Pancreas (tissue), 10 donors: ENCODE data around the gene MACROD2. TPM values are rescaled to one million over a fixed set of nuclear protein-coding genes. Genes with fewer than 3 reads are reported as not detected.

Experiments used
- ATAC-seq, 4 donors: fragments of 200-7000 bp; cut with Tn5 transposase; one replicate each; pipeline versions ENCODE4 v1.8.0 to v1.9.1; 2020; ENCODE audit warnings: mild to moderate bottlenecking in 4 of 4, moderate library complexity in 4 of 4
- DNase-seq, 6 donors: peaks; one replicate each; pipeline ENCODE4 v3.0.0-alpha.2; 2020
- FAIRE-seq: peaks from 2 replicates; lab custom pipeline; 2012; peaks lifted over from hg19 to GRCh38; lab: Jason Lieb, UNC
- H3K27ac ChIP-seq, 4 donors: fragments of 200-600 bp; sonication (generic); 1 replicate in 3 of 4; 2 replicates in 1 of 4; pipeline versions ENCODE4 v1.5.0 to v1.8.0; 2020
- H3K27me3 ChIP-seq, 4 donors: fragments of 200-600 bp; one replicate each; pipeline ENCODE4 v1.8.0; 2021
- H3K36me3 ChIP-seq, 3 donors: fragments of 200-600 bp; sonication (generic) in 1 of 3; one replicate each; pipeline versions ENCODE4 v1.5.0 to v1.8.0; 2020 to 2021
- H3K4me1 ChIP-seq, 3 donors: fragments of 200-600 bp; one replicate each; pipeline ENCODE4 v1.8.0; 2021
- H3K4me3 ChIP-seq, 4 donors: fragments of 200-600 bp; sonication (generic) in 2 of 4; one replicate each; pipeline versions ENCODE4 v1.5.0 to v1.8.0; 2020 to 2021
- H3K9me3 ChIP-seq, 4 donors: fragments of 200-600 bp; one replicate each; pipeline ENCODE4 v1.8.0; 2021
- WGBS, 2 donors: extraction: QIAGEN DNeasy Blood & Tissue Kit; methylation state at CpG; one replicate each; pipeline ENCODE4 v1.1.7; 2013; 5-methylcytosine and 5-hydroxymethylcytosine counted together
- intact Hi-C, 3 donors: fragments of 100-400 bp; cut with DNase I; formaldehyde crosslinking; loops; one replicate each; pipeline versions ENCODE4 v1.11.1 to v1.14.2; 2022
- polyA plus RNA-seq, 2 donors: library from polyadenylated mRNA; stranded (reverse); fragments of 200-250 nt; gene quantifications; one replicate each; pipeline ENCODE4 v1.2.3, GENCODE V29; 2013
- total RNA-seq, 6 donors: library from RNA; stranded (reverse); fragmentation: NEBNext Ultra II Directional in 4 of 6; extraction: Animal tissue kit (Norgen Biotek cat#: 25700) in 4 of 6; gene quantifications; one replicate each; pipeline versions ENCODE4 v1.2.1 to v1.2.4, GENCODE V29; 2021 to 2023
- TF ChIP-seq, protein P1 (sequence below), 4 donors: fragments of 200-600 bp; sonication (generic) in 3 of 4; IDR thresholded peaks; one replicate each; pipeline versions ENCODE4 v1.5.0 to v1.8.0; 2021; ENCODE audit warnings: antibody characterized with exemption in 4 of 4
- donor health status: healthy with polysubstance abuse.
- donor health status: DM: no; HTN: no; CAD: no; lungs with moderate emphysema.
- donor health status: DM: no; HTN: no; CAD: no.
- donor health status: control.
- donor health status: control.
- donor health status: Bipolar disorder and iron deficiency.
- donor health status: DM: yes; HTN: yes; CAD: no.
- donor health status: DM: no; HTN: no; CAD: no.
- donor health status: DM: no; HTN: no; CAD: no.
- donor health status: DM: yes; HTN: yes; CAD: no.

Gene MACROD2
- total and polyA plus RNA-seq, 8 donors, result 1.7 to 4.9 (median 2.7) TPM

DNA sequence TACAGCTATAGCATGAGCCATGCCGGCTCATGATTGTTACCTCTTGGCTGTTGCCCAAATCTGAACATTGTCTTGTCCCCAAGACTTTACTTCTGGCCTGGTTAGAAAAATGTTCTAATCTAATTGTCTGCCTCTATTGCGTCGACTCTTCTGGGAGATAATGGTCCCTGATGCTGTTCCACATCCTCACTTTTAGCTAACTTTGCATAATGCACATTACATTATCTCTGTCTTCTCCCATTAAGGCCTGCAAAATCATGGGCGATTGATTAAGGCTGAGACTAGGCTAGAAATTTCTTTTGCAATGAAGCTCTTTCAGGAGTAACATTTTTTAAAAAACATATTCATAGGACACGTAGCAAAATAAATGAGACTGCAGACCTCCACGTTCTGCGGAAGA is 1616.9 kb downstream of the MACROD2 start:
- intact Hi-C loops, result no loop called here
- Histone ChIP-seq H3K9me3 (no peaks in the 10 kb centered on the region), H3K27me3 (no peaks in the 10 kb centered on the region), H3K4me3 (no peak overlapping the region), H3K4me1 (peaks cover 0 to 4% (median 0%) of the 10 kb centered on the region in 3 donors), H3K27ac (no peak overlapping the region), H3K36me3 (no peaks in the 10 kb centered on the region)
- TF ChIP-seq, protein P1, sequence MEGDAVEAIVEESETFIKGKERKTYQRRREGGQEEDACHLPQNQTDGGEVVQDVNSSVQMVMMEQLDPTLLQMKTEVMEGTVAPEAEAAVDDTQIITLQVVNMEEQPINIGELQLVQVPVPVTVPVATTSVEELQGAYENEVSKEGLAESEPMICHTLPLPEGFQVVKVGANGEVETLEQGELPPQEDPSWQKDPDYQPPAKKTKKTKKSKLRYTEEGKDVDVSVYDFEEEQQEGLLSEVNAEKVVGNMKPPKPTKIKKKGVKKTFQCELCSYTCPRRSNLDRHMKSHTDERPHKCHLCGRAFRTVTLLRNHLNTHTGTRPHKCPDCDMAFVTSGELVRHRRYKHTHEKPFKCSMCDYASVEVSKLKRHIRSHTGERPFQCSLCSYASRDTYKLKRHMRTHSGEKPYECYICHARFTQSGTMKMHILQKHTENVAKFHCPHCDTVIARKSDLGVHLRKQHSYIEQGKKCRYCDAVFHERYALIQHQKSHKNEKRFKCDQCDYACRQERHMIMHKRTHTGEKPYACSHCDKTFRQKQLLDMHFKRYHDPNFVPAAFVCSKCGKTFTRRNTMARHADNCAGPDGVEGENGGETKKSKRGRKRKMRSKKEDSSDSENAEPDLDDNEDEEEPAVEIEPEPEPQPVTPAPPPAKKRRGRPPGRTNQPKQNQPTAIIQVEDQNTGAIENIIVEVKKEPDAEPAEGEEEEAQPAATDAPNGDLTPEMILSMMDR (IDR thresholded peaks at IDR 0.05), result no peak
- DNase-seq, result no peak
- FAIRE-seq, result no peak
- 92 to 94% methylated on average over 7 of the region's 7 CpGs for WGBS, 2 donors
- ATAC-seq, result no peak

DNA sequence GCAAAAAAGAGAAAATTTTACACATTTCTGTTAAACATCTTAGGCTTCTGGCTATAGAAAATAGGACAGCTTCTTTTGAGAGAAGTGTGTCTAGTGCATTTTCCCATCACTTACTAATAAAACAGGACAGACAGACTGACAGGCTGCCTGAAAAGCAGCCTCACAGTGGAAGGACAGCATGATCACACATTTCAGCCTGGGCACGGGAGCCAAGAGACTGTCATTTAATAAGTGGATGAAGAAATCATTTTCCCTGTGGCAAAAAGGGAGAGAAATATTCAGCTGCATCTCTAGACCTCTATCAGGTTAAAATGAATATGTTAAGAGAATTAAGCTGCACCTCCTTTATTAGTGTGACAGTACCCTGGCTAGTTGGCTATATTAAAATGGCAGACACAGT is 1617.5 kb downstream of the MACROD2 start:
- no peak for FAIRE-seq
- 75 to 89% methylated on average over 1 of the region's 1 CpG for WGBS, 2 donors
- H3K36me3 ChIP-seq, result no peaks in the 10 kb centered on the region

DNA sequence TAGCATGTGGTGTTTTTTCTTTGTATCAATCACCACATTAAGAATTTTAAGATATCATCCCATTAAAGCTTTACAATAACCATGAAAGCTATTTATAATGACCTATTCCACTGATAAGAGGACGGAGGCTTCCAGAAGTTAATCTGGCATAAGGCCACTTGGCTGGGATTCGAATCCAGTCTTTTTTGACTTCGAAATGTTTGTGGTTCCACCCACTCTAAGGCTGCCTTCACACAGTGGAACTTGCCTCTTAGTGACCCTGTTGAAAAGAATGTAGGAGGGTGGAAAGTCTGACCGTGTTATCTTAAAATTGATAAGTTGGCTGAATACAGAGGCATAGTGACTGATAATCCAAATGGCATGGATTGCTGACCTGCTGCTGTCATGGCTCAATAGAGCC is 1618.2 kb downstream of the MACROD2 start:
- Histone ChIP-seq H3K27me3 (no peaks in the 10 kb centered on the region), H3K27ac (no peak overlapping the region), H3K9me3 (no peaks in the 10 kb centered on the region), H3K4me3 (no peak overlapping the region), H3K4me1 (peaks cover 0 to 4% (median 0%) of the 10 kb centered on the region in 3 donors), H3K36me3 (no peaks in the 10 kb centered on the region)
- 6 to 8% methylated on average over 4 of the region's 4 CpGs for WGBS, 2 donors
- ATAC-seq, result peak; percentile 52 to 91 (median 64)
- DNase-seq, result peak in 3 of 6 donors; percentile 15 to 46 (median 40)
- no peak for FAIRE-seq
- intact Hi-C loops, result no loop called here
- TF ChIP-seq, protein P1 (IDR thresholded peaks at IDR 0.05), result no peak

More for the DNA sequence above, 1617.5 kb downstream of the MACROD2 start:
- Histone ChIP-seq H3K4me1 (peaks cover 0 to 4% (median 0%) of the 10 kb centered on the region in 3 donors), H3K27me3 (no peaks in the 10 kb centered on the region), H3K4me3 (no peak overlapping the region), H3K9me3 (no peaks in the 10 kb centered on the region), H3K27ac (no peak overlapping the region)
- DNase-seq (no peak), ATAC-seq (no peak)
- intact Hi-C loops, result no loop called here
- TF ChIP-seq, protein P1 (IDR thresholded peaks at IDR 0.05), result no peak

DNA sequence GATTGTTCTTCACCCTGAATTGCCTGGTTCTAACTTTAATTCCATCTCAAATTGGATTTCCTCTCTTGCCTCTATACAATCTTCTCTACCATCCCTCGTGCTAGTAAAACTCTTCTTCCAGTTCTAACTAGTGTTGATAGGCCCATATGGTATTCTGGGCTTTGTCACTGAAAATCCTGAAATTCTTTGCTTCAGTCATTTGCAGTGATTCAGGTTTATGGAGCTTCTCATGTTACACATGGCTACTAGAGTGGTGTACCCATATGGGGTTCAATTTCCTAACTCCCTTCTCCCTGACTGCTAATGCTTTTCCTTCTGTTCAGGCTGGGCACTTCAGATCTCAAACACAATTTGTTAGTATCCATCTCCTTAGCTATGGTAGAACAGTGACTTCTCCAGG is 1621.3 kb downstream of the MACROD2 start:
- Histone ChIP-seq H3K27me3 (no peaks in the 10 kb centered on the region), H3K27ac (no peak overlapping the region), H3K9me3 (no peaks in the 10 kb centered on the region), H3K36me3 (no peaks in the 10 kb centered on the region), H3K4me1 (peaks cover 0 to 4% (median 0%) of the 10 kb centered on the region in 3 donors), H3K4me3 (no peak overlapping the region)
- 85 to 88% methylated on average over 1 of the region's 1 CpG for WGBS, 2 donors
- FAIRE-seq, result no peak
- TF ChIP-seq, protein P1 (IDR thresholded peaks at IDR 0.05), result no peak
- intact Hi-C loops, result no loop called here
- DNase-seq, result no peak
- ATAC-seq, result no peak

DNA sequence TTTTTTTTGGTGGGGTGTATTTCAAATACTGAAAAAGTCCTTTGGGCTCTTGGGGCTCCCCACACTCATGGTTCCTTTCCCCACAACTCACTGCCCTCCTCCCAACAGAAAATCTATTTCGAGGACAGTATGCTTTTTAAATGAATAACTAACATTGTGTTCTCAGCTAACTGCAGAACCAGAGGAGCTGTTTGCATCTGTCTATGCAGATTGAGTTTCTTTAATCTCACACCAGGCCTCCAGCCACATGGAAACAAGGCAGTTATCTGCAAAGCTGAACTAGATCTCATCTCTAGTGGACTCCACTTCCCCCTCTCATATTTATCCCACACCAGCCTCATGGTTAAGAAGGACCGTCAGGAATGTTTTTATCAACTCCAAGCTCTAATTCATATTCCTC is 1622.8 kb downstream of the MACROD2 start:
- Histone ChIP-seq H3K9me3 (no peaks in the 10 kb centered on the region), H3K4me3 (no peak overlapping the region), H3K4me1 (peaks cover 0 to 4% (median 0%) of the 10 kb centered on the region in 3 donors), H3K27me3 (no peaks in the 10 kb centered on the region), H3K36me3 (no peaks in the 10 kb centered on the region), H3K27ac (no peak overlapping the region)
- DNase-seq, result no peak
- TF ChIP-seq, protein P1 (IDR thresholded peaks at IDR 0.05), result no peak
- intact Hi-C loops, result no loop called here
- 70 to 82% methylated on average over 2 of the region's 2 CpGs for WGBS, 2 donors
- no peak for ATAC-seq
- FAIRE-seq, result no peak
